Progenitor cell of endocrine pancreas (in vitro differentiated cells): ENCODE data around the gene DIP2C. TPM values are rescaled to one million over a fixed set of nuclear protein-coding genes. Genes with fewer than 3 reads are reported as not detected.
"Not testable (repeated sequence)": the region's sequence is repeated elsewhere in the genome, so short reads cannot be mapped to it uniquely, and the experiment has no call there.

Experiments
- DNase-seq: peaks from one replicate; pipeline ENCODE4 v3.0.0; 2021; ENCODE audit warnings: low spot score; ENCODE audit not compliant: unreplicated experiment
- H3K27ac Mint-ChIP-seq: 2 replicates; pipeline ENCODE4 v1.8.0; 2021; ENCODE audit warnings: mild to moderate bottlenecking, moderate library complexity, mixed read lengths
- H3K27me3 Mint-ChIP-seq: 2 replicates; pipeline ENCODE4 v1.8.0; 2021; ENCODE audit warnings: mixed read lengths
- H3K36me3 Mint-ChIP-seq: 2 replicates; pipeline ENCODE4 v1.8.0; 2022; ENCODE audit warnings: mixed read lengths; ENCODE audit not compliant: insufficient read depth
- H3K4me1 Mint-ChIP-seq: 2 replicates; pipeline ENCODE4 v1.8.0; 2021; ENCODE audit warnings: low read depth, mixed read lengths
- H3K4me3 Mint-ChIP-seq: 2 replicates; pipeline ENCODE4 v1.8.0; 2021; ENCODE audit warnings: low read depth, mild to moderate bottlenecking, moderate library complexity, mixed read lengths
- H3K9me3 Mint-ChIP-seq: 2 replicates; pipeline ENCODE4 v1.8.0; 2021; ENCODE audit warnings: low read depth, mixed read lengths
- total RNA-seq: library from RNA; stranded (reverse); gene quantifications from 2 replicates; pipeline ENCODE4 v1.2.1, GENCODE V29; 2021
- TF ChIP-seq, protein P1 (sequence below): fragments of 200-600 bp; sonication (generic); IDR thresholded peaks from one replicate; pipeline ENCODE4 v1.5.0; 2021; ENCODE audit warnings: antibody characterized with exemption, mild to moderate bottlenecking; ENCODE audit not compliant: unreplicated experiment

DIP2C gene
- total RNA-seq, 1 donor from 2014 or later: 27.2 TPM

DNA sequence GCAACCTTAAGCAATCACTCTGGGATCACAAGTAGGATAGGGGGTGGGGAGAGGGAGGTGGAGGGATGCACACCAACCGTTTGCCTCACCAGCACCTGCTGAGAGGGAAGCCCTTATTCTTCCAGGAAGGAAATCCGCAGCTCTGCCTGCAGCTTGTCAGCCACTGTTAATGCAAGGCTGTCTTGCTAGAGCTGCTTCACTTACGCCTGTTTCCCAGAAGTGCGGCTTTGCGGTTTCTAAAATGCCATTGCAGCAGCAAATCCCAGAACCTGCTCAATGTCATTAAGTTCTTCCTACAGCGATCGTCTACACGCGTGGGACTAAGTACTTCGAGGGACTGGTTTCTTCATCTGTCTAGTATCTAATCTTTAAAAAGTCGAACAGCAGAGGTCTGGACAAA lies 363.1 kb downstream of the DIP2C start:
- Mint-ChIP-seq H3K27me3 (no peaks in the 10 kb centered on the region), H3K9me3 (no peaks in the 10 kb centered on the region), H3K36me3 (peaks cover 19% of the 10 kb centered on the region), H3K27ac (no peak overlapping the region), H3K4me1 (peaks cover 4% of the 10 kb centered on the region), H3K4me3 (no peak overlapping the region)
- no peak for DNase-seq
- TF ChIP-seq, protein P1, sequence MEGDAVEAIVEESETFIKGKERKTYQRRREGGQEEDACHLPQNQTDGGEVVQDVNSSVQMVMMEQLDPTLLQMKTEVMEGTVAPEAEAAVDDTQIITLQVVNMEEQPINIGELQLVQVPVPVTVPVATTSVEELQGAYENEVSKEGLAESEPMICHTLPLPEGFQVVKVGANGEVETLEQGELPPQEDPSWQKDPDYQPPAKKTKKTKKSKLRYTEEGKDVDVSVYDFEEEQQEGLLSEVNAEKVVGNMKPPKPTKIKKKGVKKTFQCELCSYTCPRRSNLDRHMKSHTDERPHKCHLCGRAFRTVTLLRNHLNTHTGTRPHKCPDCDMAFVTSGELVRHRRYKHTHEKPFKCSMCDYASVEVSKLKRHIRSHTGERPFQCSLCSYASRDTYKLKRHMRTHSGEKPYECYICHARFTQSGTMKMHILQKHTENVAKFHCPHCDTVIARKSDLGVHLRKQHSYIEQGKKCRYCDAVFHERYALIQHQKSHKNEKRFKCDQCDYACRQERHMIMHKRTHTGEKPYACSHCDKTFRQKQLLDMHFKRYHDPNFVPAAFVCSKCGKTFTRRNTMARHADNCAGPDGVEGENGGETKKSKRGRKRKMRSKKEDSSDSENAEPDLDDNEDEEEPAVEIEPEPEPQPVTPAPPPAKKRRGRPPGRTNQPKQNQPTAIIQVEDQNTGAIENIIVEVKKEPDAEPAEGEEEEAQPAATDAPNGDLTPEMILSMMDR: no peak

- TF ChIP-seq, protein P1: no peak
- Mint-ChIP-seq H3K4me3 (no peak overlapping the region), H3K27me3 (no peaks in the 10 kb centered on the region), H3K9me3 (no peaks in the 10 kb centered on the region), H3K4me1 (peaks cover 4% of the 10 kb centered on the region), H3K36me3 (peaks cover 23% of the 10 kb centered on the region), H3K27ac (no peak overlapping the region)
- DNase-seq: no peak
Measured at GRCh38 chr10:325282-325681, 364.2 kb downstream of the DIP2C start.

- no peaks in the 10 kb centered on the region for H3K27me3 Mint-ChIP-seq
- H3K4me3 Mint-ChIP-seq: no peak overlapping the region
- DNase-seq: no peak
- peaks cover 4% of the 10 kb centered on the region for H3K4me1 Mint-ChIP-seq
- no peaks in the 10 kb centered on the region for H3K9me3 Mint-ChIP-seq
- TF ChIP-seq, protein P1: no peak
- H3K27ac Mint-ChIP-seq: no peak overlapping the region
- peaks cover 23% of the 10 kb centered on the region for H3K36me3 Mint-ChIP-seq
Measured at GRCh38 chr10:324593-324992, 364.9 kb downstream of the DIP2C start.

- H3K27me3 Mint-ChIP-seq: no peaks in the 10 kb centered on the region
- no peaks in the 10 kb centered on the region for H3K4me1 Mint-ChIP-seq
- TF ChIP-seq, protein P1: no peak
- no peak for DNase-seq
- H3K9me3 Mint-ChIP-seq: no peaks in the 10 kb centered on the region
- peak overlapping the region; percentile 54 for H3K27ac Mint-ChIP-seq
- H3K36me3 Mint-ChIP-seq: peaks cover 23% of the 10 kb centered on the region
- H3K4me3 Mint-ChIP-seq: no peak overlapping the region
Measured at GRCh38 chr10:323651-324293, 365.7 kb downstream of the DIP2C start.

GRCh38 chr10:323046-323445 lies 366.4 kb downstream of the DIP2C start:
- DNase-seq, H3K27ac Mint-ChIP-seq, H3K9me3 Mint-ChIP-seq, H3K4me1 Mint-ChIP-seq, H3K27me3 Mint-ChIP-seq, H3K4me3 Mint-ChIP-seq: not testable (repeated sequence)
- H3K36me3 Mint-ChIP-seq: peaks cover 22% of the 10 kb centered on the region

- Mint-ChIP-seq H3K9me3 (no peaks in the 10 kb centered on the region), H3K36me3 (peaks cover 19% of the 10 kb centered on the region), H3K27me3 (no peaks in the 10 kb centered on the region), H3K4me1 (no peaks in the 10 kb centered on the region), H3K27ac (peak overlapping the region; percentile 56), H3K4me3 (no peak overlapping the region)
- TF ChIP-seq, protein P1: no peak
- no peak for DNase-seq
Measured at GRCh38 chr10:320771-321170, 368.7 kb downstream of the DIP2C start.
